ENCODE results near the gene HK3.

Gene HK3

GRCh38 chr5:176830995-176831423 is 68.1 kb downstream of the HK3 start:
- no peak for DNase-seq (ENCODE audit: extremely low spot score)
- ChIA-PET CTCF (no interaction called here), POLR2A (no interaction called here)
- TF ChIP-seq CTBP1 (IDR thresholded peaks at IDR 0.05; ENCODE audit: borderline replicate concordance): no peak
- no peak for TF ChIP-seq LEF1 (IDR thresholded peaks at IDR 0.05; ENCODE audit: borderline replicate concordance)

Measured in HEK293T (cell line).